Amniotic epithelial cell (primary cell): ENCODE results near the gene OR2W1.

ENCODE experiments used
- DNase-seq: peaks from one replicate; pipeline ENCODE4 v3.0.0-alpha.2; 2010; ENCODE audit warnings: low read depth

The OR2W1 gene

DNA sequence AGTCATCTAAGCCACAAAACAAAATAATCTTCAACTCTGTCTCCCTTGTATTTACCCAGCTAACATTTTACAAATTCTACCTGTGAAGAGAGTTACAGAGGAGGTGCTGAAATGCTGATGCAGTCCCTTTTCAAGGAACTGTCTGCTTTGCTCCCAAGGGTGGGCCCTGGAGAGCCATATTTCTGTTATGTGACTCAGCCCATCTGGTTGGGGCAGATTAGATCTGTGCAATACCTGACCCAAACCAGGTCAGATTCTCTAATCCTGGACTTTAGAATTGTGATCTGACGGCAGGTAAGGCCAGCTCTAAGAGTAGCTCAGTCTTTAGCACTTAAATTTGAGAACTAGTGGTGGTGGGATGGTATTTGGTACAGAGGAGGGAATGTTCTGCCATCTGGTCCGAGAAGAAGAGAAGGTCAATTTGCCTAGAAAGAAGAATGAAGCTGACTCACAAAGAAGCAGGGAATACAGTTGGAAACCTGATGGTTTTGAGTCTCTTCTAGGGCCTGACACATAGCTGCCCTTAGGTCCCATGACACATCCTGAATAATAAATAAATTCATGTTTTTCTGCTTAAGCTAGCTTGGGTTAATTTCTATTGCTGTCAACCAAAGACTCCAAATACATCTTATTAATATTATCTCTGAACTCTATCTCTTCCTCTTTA lies 48.0 kb downstream of the OR2W1 start:
- DNase-seq = no peak

DNA sequence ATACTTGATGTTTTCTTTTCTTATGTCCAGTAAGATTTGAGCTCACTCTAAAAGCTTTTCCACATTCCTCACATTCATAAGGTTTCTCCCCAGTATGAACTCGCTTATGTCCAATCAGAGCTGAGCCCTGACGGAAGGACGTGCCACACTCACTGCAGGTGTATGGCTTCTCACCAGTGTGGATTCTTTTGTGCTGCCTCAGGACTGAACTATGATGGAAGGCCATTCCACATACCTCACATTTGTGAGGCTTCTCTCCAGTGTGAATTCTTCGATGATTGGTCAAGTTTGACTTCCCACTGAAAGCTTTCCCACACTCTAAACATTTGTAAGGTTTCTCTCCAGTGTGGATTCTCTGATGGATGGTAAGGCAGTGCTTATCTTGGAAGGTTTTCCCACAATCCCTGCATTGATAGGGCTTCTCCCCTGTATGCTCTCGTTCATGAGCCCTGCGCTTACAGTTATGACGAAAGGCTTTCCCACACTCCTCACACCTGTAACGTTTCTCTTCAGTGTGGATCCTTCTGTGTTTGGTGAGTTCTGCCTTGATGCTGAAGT lies 49.8 kb downstream of the OR2W1 start:
- DNase-seq = no peak
